K562 (cell line): Measurements from ENCODE around the gene RAB3C. TPM values are rescaled to one million over a fixed set of nuclear protein-coding genes. Genes with fewer than 3 reads are reported as not detected.

ENCODE experiments used
- ATAC-seq: fragments of 200-7000 bp; cut with Tn5 transposase; 3 replicates; pipeline ENCODE4 v1.9.1; 2020; ENCODE audit warnings: moderate library complexity
- BruUV-seq: library from RNA; stranded (reverse); fragments of 400-500 nt; replicated peaks from 2 replicates; lab custom pipeline; 2021; lab: Mats Ljungman, UMichigan
- CTCF ChIA-PET: fragments of 300-600 bp; formaldehyde crosslinking; extraction: SDS; loops from one replicate; lab custom pipeline; 2021; ENCODE audit warnings: low intra/inter-chr PET ratio; lab: Yijun Ruan, JAX
- POLR2A ChIA-PET: fragments of 300-600, 350-650 bp; sonication (Branson Sonifier 250); formaldehyde crosslinking; extraction: SDS; loops from one replicate; lab custom pipeline; 2021; ENCODE audit warnings: antibody characterized with exemption, inconsistent platforms; lab: Yijun Ruan, JAX
- DNase-seq, 4 experiments: peaks; one replicate each; pipeline versions ENCODE4 v3.0.0 to v3.0.0-alpha.2; 2011 to 2018; ENCODE audit warnings: low spot score in 3 of 4, mixed read lengths in 3 of 4; ENCODE audit errors: extremely low read depth in 1 of 4
- FAIRE-seq: peaks from 2 replicates; lab custom pipeline; 2011; peaks lifted over from hg19 to GRCh38; lab: Jason Lieb, UNC
- H2AFZ ChIP-seq: 2 replicates; pipeline ENCODE4 v1.6.0; 2011; ENCODE audit warnings: low read depth, low read length, control low read depth, inconsistent platforms
- H3K27ac ChIP-seq: fragments of 200-600 bp; 3 replicates; pipeline ENCODE4 v1.8.0; 2011; ENCODE audit warnings: low read depth, mild to moderate bottlenecking, control low read depth, inconsistent platforms, low read length, moderate library complexity, mixed read lengths; ENCODE audit errors: extremely low read depth
- H3K27me3 ChIP-seq, 2 experiments: fragments of 300-600 bp in 1 of 2; 2 replicates in 1 of 2; 3 replicates in 1 of 2; pipeline versions ENCODE4 v1.6.0 to v1.8.0; 2011; ENCODE audit warnings: inconsistent platforms in 2 of 2, low read length in 2 of 2, mild to moderate bottlenecking in 1 of 2, mixed read lengths in 1 of 2, moderate library complexity in 1 of 2; ENCODE audit not compliant: control insufficient read depth in 2 of 2, insufficient read depth in 2 of 2
- H3K36me3 ChIP-seq: fragments of 300-600 bp; 3 replicates; pipeline ENCODE4 v1.8.0; 2011; ENCODE audit warnings: mild to moderate bottlenecking, low read length, inconsistent platforms; ENCODE audit not compliant: control insufficient read depth, insufficient read depth
- H3K4me1 ChIP-seq, 2 experiments: fragments of 200-600 bp in 1 of 2; replicated peaks in 1 of 2; 2 replicates in 1 of 2; 3 replicates in 1 of 2; pipeline versions ENCODE4 v1.5.1 to v1.8.0; 2011; ENCODE audit warnings: inconsistent platforms in 2 of 2, low read length in 2 of 2, mild to moderate bottlenecking in 1 of 2, mixed read lengths in 1 of 2, moderate library complexity in 1 of 2; ENCODE audit not compliant: control insufficient read depth in 2 of 2, insufficient read depth in 2 of 2
- H3K4me2 ChIP-seq: 2 replicates; pipeline ENCODE4 v1.6.1; 2011; ENCODE audit warnings: low read length, control low read depth, inconsistent platforms, mixed read lengths; ENCODE audit not compliant: insufficient read depth
- H3K4me3 ChIP-seq: fragments of 200-600 bp; sonication (generic), shearing (Covaris generic); 2 replicates; pipeline ENCODE4 v1.5.1; 2016; ENCODE audit warnings: control low read depth, inconsistent platforms
- H3K79me2 ChIP-seq: fragments of 200-600 bp; 3 replicates; pipeline ENCODE4 v1.8.0; 2011; ENCODE audit warnings: low read length, inconsistent platforms; ENCODE audit not compliant: control insufficient read depth, insufficient read depth
- H3K9ac ChIP-seq, 2 experiments: 2 replicates each; pipeline versions ENCODE4 v1.6.0 to v1.6.1; 2011; ENCODE audit warnings: low read depth in 2 of 2, low read length in 2 of 2, control low read depth in 1 of 2, inconsistent platforms in 1 of 2, mild to moderate bottlenecking in 1 of 2, mixed read lengths in 1 of 2; ENCODE audit not compliant: insufficient read depth in 1 of 2
- H3K9me1 ChIP-seq: one replicate; pipeline ENCODE4 v1.6.0; 2011; ENCODE audit warnings: inconsistent platforms, mild to moderate bottlenecking, low read length, moderate library complexity; ENCODE audit not compliant: control insufficient read depth, insufficient read depth
- H3K9me3 ChIP-seq: replicated peaks from 2 replicates; pipeline ENCODE4 v1.5.1; 2011; ENCODE audit warnings: low read depth, low read length, inconsistent platforms; ENCODE audit not compliant: control insufficient read depth, insufficient read depth
- H4K20me1 ChIP-seq: replicated peaks from 2 replicates; pipeline ENCODE4 v1.6.1; 2011; ENCODE audit warnings: low read length, inconsistent platforms, mixed read lengths; ENCODE audit not compliant: control insufficient read depth, insufficient read depth
- EHMT2 ChIP-seq: fragments of 450-650 bp; IDR thresholded peaks from 2 replicates; pipeline ENCODE4 v1.6.1; 2018; ENCODE audit warnings: antibody characterized with exemption
- GABPA ChIP-seq: fragments of 200-800 bp; sonication (Bioruptor generic); conservative IDR thresholded peaks from 2 replicates; pipeline ENCODE4 v1.6.1; 2016; ENCODE audit warnings: low read depth, missing genetic modification characterization, missing compliant biosample characterization
- HBP1 ChIP-seq: fragments of 450-650 bp; formaldehyde crosslinking; IDR thresholded peaks from 2 replicates; pipeline ENCODE4 v1.4.0; 2022; ENCODE audit warnings: missing genetic modification characterization
- HMGN3 ChIP-seq: IDR thresholded peaks from 2 replicates; pipeline ENCODE4 v1.6.1; 2011; ENCODE audit warnings: borderline replicate concordance, low read depth, mild to moderate bottlenecking, mixed read lengths, low read length; ENCODE audit not compliant: insufficient read length; ENCODE audit errors: extremely low read depth
- NCOR1 ChIP-seq: fragments of 450-650 bp; IDR thresholded peaks from 2 replicates; pipeline ENCODE4 v1.6.1; 2016; ENCODE audit warnings: mild to moderate bottlenecking, moderate library complexity
- NONO ChIP-seq, 2 experiments: fragments of 200-400 bp in 1 of 2; fragments of 450-650 bp in 1 of 2; formaldehyde crosslinking in 1 of 2; IDR thresholded peaks; 2 replicates each; pipeline ENCODE4 v1.6.1; 2017; ENCODE audit warnings: low read depth in 2 of 2, mild to moderate bottlenecking in 2 of 2, moderate library complexity in 2 of 2, low read length in 1 of 2
- PHB ChIP-seq: fragments of 250-450 bp; sonication (Bioruptor Pico); IDR thresholded peaks from 2 replicates; pipeline ENCODE4 v1.5.0; 2021
- POLR3G ChIP-seq: IDR thresholded peaks from 2 replicates; pipeline ENCODE4 v1.6.1; 2011; ENCODE audit not compliant: insufficient read length, insufficient replicate concordance; ENCODE audit errors: extremely low read depth
- RBM15 ChIP-seq: fragments of 200-400 bp; formaldehyde crosslinking; IDR thresholded peaks from 2 replicates; pipeline ENCODE4 v1.6.1; 2018; ENCODE audit warnings: mild to moderate bottlenecking, low read length, moderate library complexity; ENCODE audit not compliant: insufficient read depth
- SAFB2 ChIP-seq: fragments of 200-400 bp; formaldehyde crosslinking; IDR thresholded peaks from 2 replicates; pipeline ENCODE4 v1.6.1; 2018; ENCODE audit warnings: borderline replicate concordance, low read length, low read depth, moderate library complexity; ENCODE audit not compliant: severe bottlenecking
- SNRNP70 ChIP-seq: fragments of 200-400 bp; formaldehyde crosslinking; optimal IDR thresholded peaks from 2 replicates; pipeline ENCODE3; 2017; ENCODE audit warnings: low read depth, low read length
- TCFL5 ChIP-seq: fragments of 250-450 bp; sonication (Bioruptor Pico); conservative IDR thresholded peaks from 2 replicates; pipeline ENCODE4 v1.6.1; 2021; ENCODE audit warnings: mild to moderate bottlenecking, moderate library complexity, matching md5 sums
- THRAP3 ChIP-seq: fragments of 450-650 bp; IDR thresholded peaks from 2 replicates; pipeline ENCODE4 v1.6.1; 2016; ENCODE audit warnings: mild to moderate bottlenecking, inconsistent platforms, borderline replicate concordance
- ZFPM2 ChIP-seq: fragments of 250-450 bp; sonication (Bioruptor Pico); IDR thresholded peaks from 2 replicates; pipeline ENCODE4 v1.5.1; 2022; ENCODE audit warnings: mild to moderate bottlenecking
- ZNF165 ChIP-seq: fragments of 250-450 bp; sonication (Bioruptor Pico); IDR thresholded peaks from 2 replicates; pipeline ENCODE4 v1.4.0; 2020; ENCODE audit warnings: borderline replicate concordance
- ZNF197 ChIP-seq: fragments of 200-800 bp; sonication (Bioruptor generic); IDR thresholded peaks from 2 replicates; pipeline ENCODE4 v1.6.1; 2016; ENCODE audit warnings: low read depth, missing genetic modification characterization, missing compliant biosample characterization
- ZNF224 ChIP-seq: sonication (generic); formaldehyde crosslinking; IDR thresholded peaks from 2 replicates; pipeline ENCODE4 v1.8.0; 2022; ENCODE audit warnings: mild to moderate bottlenecking, missing genetic modification reagents
- ZNF780A ChIP-seq: fragments of 250-450 bp; sonication (Bioruptor Pico); IDR thresholded peaks from 2 replicates; pipeline ENCODE4 v1.5.0; 2021; ENCODE audit warnings: mild to moderate bottlenecking
- WGBS: fragments of 100-300 bp; shearing (Covaris generic); methylation state at CpG from one replicate; pipeline ENCODE4 v1.1.6; 2016; ENCODE audit warnings: low coverage, mixed read lengths; ENCODE audit not compliant: insufficient coverage; ENCODE audit errors: missing lambda C conversion rate; 5-methylcytosine and 5-hydroxymethylcytosine counted together
- in situ Hi-C: fragments of 300-500 bp; cut with MboI; formaldehyde crosslinking; loops from 4 replicates; pipeline ENCODE4 v1.15.0; 2018; ENCODE audit warnings: inconsistent platforms, mixed read lengths
- intact Hi-C: fragments of 100-400 bp; cut with micrococcal nuclease; formaldehyde crosslinking; loops from 2 replicates; pipeline ENCODE4 v1.14.2; 2022
- polyA plus RNA-seq, 8 experiments: library from polyadenylated mRNA; depleted of rRNA in 4 of 8; stranded (reverse) in 5 of 8; unstranded in 3 of 8; fragments of >200 nt; fragmentation: Nextera tagmentation in 2 of 8; fragmentation: Illumina TruSeq in 1 of 8; extraction: Ambion mirVana in 2 of 8; extraction: Trizol in 1 of 8; gene quantifications; 2 replicates each; pipeline versions ENCODE4 v1.2.1 to v1.2.3, GENCODE V29; 2011 to 2014; ENCODE audit warnings: inconsistent platforms in 1 of 8, missing spikeins in 1 of 8
- total RNA-seq, 7 experiments: library from RNA; depleted of rRNA in 6 of 7; stranded (reverse); fragments of >200 nt in 6 of 7; fragmentation: Illumina TruSeq in 2 of 7; extraction: Trizol in 2 of 7; gene quantifications; 2 replicates each; pipeline versions ENCODE4 v1.2.1 to v1.2.3, GENCODE V29; 2011 to 2021; ENCODE audit warnings: low replicate concordance in 1 of 7
- TF ChIP-seq, protein P1 (sequence below): fragments of 450-650 bp; conservative IDR thresholded peaks from 2 replicates; pipeline ENCODE4 v1.6.1; 2016; ENCODE audit warnings: missing genetic modification characterization, low read depth, mild to moderate bottlenecking, control low read depth, missing compliant biosample characterization

The RAB3C gene
- total and polyA plus RNA-seq, 9 of the 15 experiments (the other 6 are each of a cell fraction or from before 2014, with no cell fraction given): not detected

DNA sequence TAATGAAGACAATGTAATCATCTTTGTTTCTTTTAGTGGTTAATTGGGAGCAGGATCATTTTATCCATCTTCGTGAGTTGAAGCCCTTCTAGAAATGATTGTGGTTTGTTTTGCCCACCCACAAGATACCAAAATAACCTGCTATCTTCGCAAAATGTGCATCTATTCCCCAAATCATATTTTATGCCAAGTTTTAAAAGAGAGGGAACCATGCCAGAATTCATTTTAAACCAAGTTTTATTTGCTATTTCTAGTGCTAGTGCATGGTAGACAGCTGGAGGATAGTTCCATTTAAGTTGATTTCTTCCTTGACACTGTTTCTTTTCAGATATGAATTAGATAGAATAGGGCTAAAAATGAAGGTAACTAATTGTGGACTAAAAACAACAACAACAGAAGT, 104.2 kb downstream of the RAB3C start:
- 0% methylated on average over 2 of the region's 2 CpGs for WGBS
- in situ Hi-C loops (no loop called here), intact Hi-C loops (no loop called here)
- FAIRE-seq (no peak), ATAC-seq (no peak)
- BruUV-seq: no TSS peak
- Histone ChIP-seq H3K9me1 (no peaks in the 10 kb centered on the region), H2AFZ (no peak overlapping the region), H3K4me3 (no peak overlapping the region), H3K4me1 (no peaks in the 10 kb centered on the region), H3K4me2 (no peak overlapping the region), H3K79me2 (no peaks in the 10 kb centered on the region), H3K27ac (no peak overlapping the region), H3K9ac (no peak overlapping the region)
- CTCF ChIA-PET: no interaction called here
- TF ChIP-seq PHB (CRISPR knock-in tag): no peak
- no peak for TF ChIP-seq POLR3G
- TF ChIP-seq SAFB2: no peak
- TF ChIP-seq EHMT2: no peak
- no peak for TF ChIP-seq ZNF165 (CRISPR knock-in tag)
- no peak for TF ChIP-seq NCOR1
- no peak for TF ChIP-seq TCFL5 (CRISPR knock-in tag)
- TF ChIP-seq NONO (IDR thresholded peaks at IDR 0.05; ENCODE audit: low read depth in 2 of 2, low read length in 1 of 2): no peak
- no peak for TF ChIP-seq GABPA (tag)
- TF ChIP-seq THRAP3: no peak
- TF ChIP-seq, protein P1, sequence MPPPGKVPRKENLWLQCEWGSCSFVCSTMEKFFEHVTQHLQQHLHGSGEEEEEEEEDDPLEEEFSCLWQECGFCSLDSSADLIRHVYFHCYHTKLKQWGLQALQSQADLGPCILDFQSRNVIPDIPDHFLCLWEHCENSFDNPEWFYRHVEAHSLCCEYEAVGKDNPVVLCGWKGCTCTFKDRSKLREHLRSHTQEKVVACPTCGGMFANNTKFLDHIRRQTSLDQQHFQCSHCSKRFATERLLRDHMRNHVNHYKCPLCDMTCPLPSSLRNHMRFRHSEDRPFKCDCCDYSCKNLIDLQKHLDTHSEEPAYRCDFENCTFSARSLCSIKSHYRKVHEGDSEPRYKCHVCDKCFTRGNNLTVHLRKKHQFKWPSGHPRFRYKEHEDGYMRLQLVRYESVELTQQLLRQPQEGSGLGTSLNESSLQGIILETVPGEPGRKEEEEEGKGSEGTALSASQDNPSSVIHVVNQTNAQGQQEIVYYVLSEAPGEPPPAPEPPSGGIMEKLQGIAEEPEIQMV (tag): no peak
- no peak for TF ChIP-seq ZNF197 (CRISPR knock-in tag)
- no peak for TF ChIP-seq ZNF224 (CRISPR knock-in tag)
- TF ChIP-seq RBM15: no peak
- TF ChIP-seq ZFPM2: no peak
- TF ChIP-seq SNRNP70: no peak
- no peak for TF ChIP-seq HBP1
- TF ChIP-seq ZNF780A (CRISPR knock-in tag): no peak
- TF ChIP-seq HMGN3: no peak
- TF ChIP-seq, all 486 proteins: peak for 0
- no peaks in the 10 kb centered on the region for H3K27me3 ChIP-seq
- POLR2A ChIA-PET: no interaction called here
- H4K20me1 ChIP-seq: no peaks in the 10 kb centered on the region
- H3K36me3 ChIP-seq: no peaks in the 10 kb centered on the region
- no peak for DNase-seq
- H3K9me3 ChIP-seq: peaks cover 3% of the 10 kb centered on the region; the same call in 1 of the 2 replicates
